H1 (cell line): Measurements from ENCODE around the gene TDRD5. TPM values are rescaled to one million over a fixed set of nuclear protein-coding genes. Genes with fewer than 3 reads are reported as not detected.

Experiments used
- CTCF ChIA-PET: fragments of 300-600 bp; sonication (Branson Sonifier 250); formaldehyde crosslinking; loops from one replicate; lab custom pipeline; 2021; ENCODE audit not compliant: partially characterized antibody; lab: Charles Lee
- POLR2A ChIA-PET: fragments of 300-600 bp; sonication (Branson Sonifier 250); formaldehyde crosslinking; loops from one replicate; lab custom pipeline; 2021; ENCODE audit warnings: inconsistent platforms; ENCODE audit not compliant: partially characterized antibody; lab: Charles Lee
- DNase-seq, 2 experiments: peaks; one replicate each; pipeline versions ENCODE4 v3.0.0 to v3.0.0-alpha.2; 2010 to 2022; ENCODE audit warnings: low spot score in 2 of 2, low read depth in 1 of 2, mixed read lengths in 1 of 2
- FAIRE-seq: peaks from 2 replicates; lab custom pipeline; 2011; peaks lifted over from hg19 to GRCh38; lab: Jason Lieb, UNC
- H2AFZ ChIP-seq: 2 replicates; pipeline ENCODE4 v1.8.1; 2012; ENCODE audit warnings: low read length, inconsistent platforms
- H2AK5ac ChIP-seq: 2 replicates; pipeline ENCODE4 v1.6.1; 2013; ENCODE audit warnings: low read depth, low read length
- H2BK120ac ChIP-seq: replicated peaks from 2 replicates; pipeline ENCODE3; 2013; ENCODE audit warnings: low read depth, low read length, inconsistent platforms
- H2BK12ac ChIP-seq: 2 replicates; pipeline ENCODE4 v1.6.1; 2013; ENCODE audit warnings: low read depth, low read length
- H2BK15ac ChIP-seq: 2 replicates; pipeline ENCODE4 v1.6.1; 2013; ENCODE audit warnings: low read length
- H2BK20ac ChIP-seq: 2 replicates; pipeline ENCODE4 v1.6.1; 2013; ENCODE audit warnings: low read length
- H2BK5ac ChIP-seq: 2 replicates; pipeline ENCODE4 v1.6.1; 2013; ENCODE audit warnings: low read depth, low read length
- H3K14ac ChIP-seq: 2 replicates; pipeline ENCODE4 v1.6.1; 2013; ENCODE audit warnings: inconsistent platforms; ENCODE audit not compliant: insufficient read length
- H3K18ac ChIP-seq: 2 replicates; pipeline ENCODE4 v1.6.1; 2013; ENCODE audit warnings: low read length; ENCODE audit errors: extremely low read depth
- H3K23ac ChIP-seq: 2 replicates; pipeline ENCODE4 v1.6.1; 2013; ENCODE audit warnings: inconsistent platforms; ENCODE audit not compliant: insufficient read length
- H3K23me2 ChIP-seq: 2 replicates; pipeline ENCODE4 v1.6.1; 2013; ENCODE audit warnings: low read depth, low read length
- H3K27ac ChIP-seq: 2 replicates; pipeline ENCODE4 v1.6.1; 2011; ENCODE audit warnings: low read depth, low read length, inconsistent platforms
- H3K27me3 ChIP-seq, 4 experiments: replicated peaks in 1 of 4; 1 replicate in 1 of 4; 2 replicates in 3 of 4; pipeline versions ENCODE4 v1.6.1 to v1.8.1; 2011 to 2013; ENCODE audit warnings: low read length in 3 of 4, mild to moderate bottlenecking in 3 of 4, inconsistent platforms in 2 of 4, mixed read lengths in 2 of 4, moderate library complexity in 1 of 4; ENCODE audit not compliant: control insufficient read depth in 3 of 4, insufficient read depth in 3 of 4; ENCODE audit errors: extremely low read depth in 1 of 4
- H3K36me3 ChIP-seq, 4 experiments: 2 replicates each; pipeline versions ENCODE4 v1.6.1 to v1.8.1; 2011 to 2013; ENCODE audit warnings: mild to moderate bottlenecking in 4 of 4, low read length in 3 of 4, moderate library complexity in 2 of 4, control low read depth in 1 of 4, inconsistent platforms in 1 of 4; ENCODE audit not compliant: insufficient read depth in 4 of 4, control insufficient read depth in 2 of 4
- H3K4ac ChIP-seq: replicated peaks from 2 replicates; pipeline ENCODE3; 2013; ENCODE audit warnings: low read length, low read depth, mixed read lengths, inconsistent platforms; ENCODE audit not compliant: insufficient read length
- H3K4me1 ChIP-seq, 4 experiments: replicated peaks in 1 of 4; 1 replicate in 1 of 4; 2 replicates in 3 of 4; pipeline versions ENCODE4 v1.6.1 to v1.8.1; 2011 to 2013; ENCODE audit warnings: low read length in 3 of 4, inconsistent platforms in 2 of 4, mixed read lengths in 1 of 4; ENCODE audit not compliant: insufficient read depth in 4 of 4, control insufficient read depth in 3 of 4
- H3K4me2 ChIP-seq, 2 experiments: 2 replicates each; pipeline versions ENCODE4 v1.6.1 to v1.8.1; 2011 to 2013; ENCODE audit warnings: low read depth in 2 of 2, low read length in 2 of 2, control low read depth in 1 of 2, inconsistent platforms in 1 of 2, mild to moderate bottlenecking in 1 of 2; ENCODE audit not compliant: insufficient read depth in 1 of 2
- H3K4me3 ChIP-seq, 4 experiments: fragments of 200-600, 300-600 bp in 1 of 4; sonication (generic), shearing (Covaris generic), sonication (Bioruptor Twin) in 1 of 4; 2 replicates each; pipeline versions ENCODE4 v1.5.1 to v1.8.1; 2011 to 2016; ENCODE audit warnings: low read length in 4 of 4, low read depth in 3 of 4, control low read depth in 2 of 4, inconsistent platforms in 2 of 4, mild to moderate bottlenecking in 2 of 4, mixed read lengths in 1 of 4, moderate library complexity in 1 of 4; ENCODE audit not compliant: insufficient read depth in 2 of 4; ENCODE audit errors: extremely low read depth in 1 of 4
- H3K56ac ChIP-seq: replicated peaks from 2 replicates; pipeline ENCODE3; 2013; ENCODE audit warnings: low read depth, mild to moderate bottlenecking, mixed read lengths, low read length, inconsistent platforms; ENCODE audit not compliant: insufficient read length
- H3K79me1 ChIP-seq: 2 replicates; pipeline ENCODE4 v1.6.1; 2013; ENCODE audit warnings: low read depth, low read length, control low read depth
- H3K79me2 ChIP-seq, 2 experiments: 2 replicates each; pipeline versions ENCODE4 v1.6.1 to v1.8.1; 2012 to 2013; ENCODE audit warnings: low read length in 2 of 2, mild to moderate bottlenecking in 2 of 2, inconsistent platforms in 1 of 2; ENCODE audit not compliant: insufficient read depth in 2 of 2, control insufficient read depth in 1 of 2
- H3K9ac ChIP-seq, 4 experiments: replicated peaks in 1 of 4; 1 replicate in 1 of 4; 2 replicates in 3 of 4; pipeline versions ENCODE4 v1.6.1 to v1.8.1; 2011 to 2013; ENCODE audit warnings: low read depth in 3 of 4, low read length in 3 of 4, control low read depth in 2 of 4, mild to moderate bottlenecking in 2 of 4, moderate library complexity in 2 of 4, inconsistent platforms in 1 of 4; ENCODE audit errors: extremely low read depth in 1 of 4
- H3K9me3 ChIP-seq, 2 experiments: 2 replicates each; pipeline versions ENCODE4 v1.6.1 to v1.8.1; 2012 to 2013; ENCODE audit warnings: mild to moderate bottlenecking in 2 of 2, moderate library complexity in 2 of 2, control low read depth in 1 of 2, inconsistent platforms in 1 of 2, low read depth in 1 of 2, low read length in 1 of 2, mixed read lengths in 1 of 2; ENCODE audit not compliant: insufficient read depth in 2 of 2
- H4K20me1 ChIP-seq, 2 experiments: replicated peaks in 1 of 2; 2 replicates each; pipeline versions ENCODE3 to v1.8.1; 2011 to 2013; ENCODE audit warnings: inconsistent platforms in 2 of 2, low read length in 2 of 2, mild to moderate bottlenecking in 1 of 2; ENCODE audit not compliant: insufficient read depth in 2 of 2, control insufficient read depth in 1 of 2
- H4K5ac ChIP-seq: 2 replicates; pipeline ENCODE4 v1.6.1; 2013; ENCODE audit warnings: low read length, low read depth, mixed read lengths, inconsistent platforms; ENCODE audit not compliant: insufficient read length
- H4K8ac ChIP-seq: 2 replicates; pipeline ENCODE4 v1.8.0; 2013; ENCODE audit warnings: mild to moderate bottlenecking, moderate library complexity, low read length, inconsistent platforms; ENCODE audit not compliant: insufficient read depth; ENCODE audit errors: extremely low read depth
- H4K91ac ChIP-seq: replicated peaks from 2 replicates; pipeline ENCODE3; 2013; ENCODE audit warnings: low read length, mixed read lengths, inconsistent platforms; ENCODE audit not compliant: insufficient read length
- CREB1 ChIP-seq: IDR thresholded peaks from 2 replicates; pipeline ENCODE4 v1.6.1; 2012; ENCODE audit warnings: inconsistent platforms
- NRF1 ChIP-seq: IDR thresholded peaks from 2 replicates; pipeline ENCODE4 v1.6.1; 2011; ENCODE audit warnings: mild to moderate bottlenecking, low read depth, low read length, improper control_type of control experiment
- SAP30 ChIP-seq: fragments of 300-600 bp; sonication (generic); IDR thresholded peaks from 2 replicates; pipeline ENCODE4 v1.7.1; 2012; ENCODE audit warnings: low read length, moderate library complexity, mild to moderate bottlenecking, inconsistent platforms; ENCODE audit not compliant: insufficient read depth, insufficient replicate concordance
- SP2 ChIP-seq: IDR thresholded peaks from 2 replicates; pipeline ENCODE4 v1.6.1; 2012; ENCODE audit warnings: mild to moderate bottlenecking, low read length, inconsistent platforms
- SP4 ChIP-seq: IDR thresholded peaks from 2 replicates; pipeline ENCODE4 v1.6.1; 2012; ENCODE audit warnings: low read length, inconsistent platforms
- WGBS, 2 experiments: shearing (Covaris generic) in 1 of 2; methylation state at CpG; one replicate each; pipeline versions ENCODE4 v1.1.6 to v1.1.7; 2013 to 2015; ENCODE audit warnings: low lambda C conversion rate in 2 of 2, mixed read lengths in 2 of 2, inconsistent platforms in 1 of 2, low coverage in 1 of 2, missing lambda C conversion rate in 1 of 2; ENCODE audit not compliant: insufficient replicate concordance in 2 of 2, insufficient coverage in 1 of 2, insufficient read length in 1 of 2; ENCODE audit errors: extremely low coverage in 1 of 2, missing lambda C conversion rate in 1 of 2; 5-methylcytosine and 5-hydroxymethylcytosine counted together
- polyA plus RNA-seq, 7 experiments: library from polyadenylated mRNA; depleted of rRNA in 3 of 7; stranded (reverse) in 5 of 7; unstranded in 2 of 7; fragments of >200 nt in 5 of 7; fragments of 200-250 nt in 2 of 7; gene quantifications; 1 replicate in 5 of 7; 2 replicates in 1 of 7; 4 replicates in 1 of 7; pipeline versions ENCODE4 v1.2.1 to v1.2.3, GENCODE V29; 2011 to 2013; ENCODE audit warnings: missing spikeins in 2 of 7, mixed read lengths in 2 of 7
- total RNA-seq: library from RNA; stranded (reverse); fragmentation: NEBNext Ultra II Directional; extraction: Animal tissue kit (Norgen Biotek cat#: 25700); gene quantifications from 2 replicates; pipeline ENCODE4 v1.2.1, GENCODE V29; 2021

Gene TDRD5
- total and polyA plus RNA-seq, 2 of the 8 experiments (the other 6 are each of a cell fraction or from before 2014, with no cell fraction given) = 0.53 to 1.4 TPM

DNA sequence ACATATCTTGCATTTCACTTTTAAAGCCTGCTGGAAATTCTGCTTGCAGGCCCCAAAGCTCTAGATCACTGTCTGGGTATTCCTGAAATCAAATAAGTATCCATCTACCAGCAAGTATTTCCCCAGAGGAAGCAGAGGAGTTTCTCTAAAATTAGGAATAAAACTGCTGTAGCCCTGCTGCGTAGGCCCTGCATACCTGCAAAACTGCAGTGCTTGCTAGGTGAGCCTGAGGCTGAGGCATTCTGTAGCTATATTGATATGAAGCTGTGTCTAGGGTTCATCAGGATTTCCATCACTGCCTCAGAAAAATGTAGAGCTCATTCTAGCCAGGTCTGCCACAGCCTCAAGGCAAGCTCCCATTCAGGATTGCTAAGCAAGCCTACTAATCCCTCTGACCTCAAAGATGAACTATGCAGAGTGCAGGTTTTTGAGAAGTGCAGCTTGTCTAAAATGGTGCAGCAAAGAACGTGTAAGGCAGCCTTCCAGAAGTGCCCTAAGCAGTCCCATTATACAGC, 44.6 kb upstream of the TDRD5 start:
- Histone ChIP-seq H3K4me1 (no peaks in the 10 kb centered on the region; a peak in 2 of 7 replicates), H4K5ac (no peak overlapping the region), H2BK20ac (no peak overlapping the region), H3K18ac (no peak overlapping the region), H3K27ac (no peak overlapping the region), H2BK12ac (no peak overlapping the region), H3K23me2 (no peaks in the 10 kb centered on the region), H4K20me1 (no peaks in the 10 kb centered on the region), H3K56ac (no peak overlapping the region), H3K4ac (no peak overlapping the region), H3K79me2 (no peaks in the 10 kb centered on the region), H3K4me3 (no peak overlapping the region), H4K91ac (no peak overlapping the region), H2AFZ (no peak overlapping the region), H4K8ac (no peak overlapping the region), H3K9ac (no peak overlapping the region), H3K9me3 (no peaks in the 10 kb centered on the region; a peak in 1 of 4 replicates), H3K79me1 (no peaks in the 10 kb centered on the region), H3K23ac (no peak overlapping the region), H3K14ac (no peak overlapping the region), H2AK5ac (no peak overlapping the region), H3K36me3 (no peaks in the 10 kb centered on the region), H2BK5ac (no peak overlapping the region), H3K27me3 (no peaks in the 10 kb centered on the region; a peak in 1 of 7 replicates), H2BK120ac (no peak overlapping the region), H2BK15ac (no peak overlapping the region), H3K4me2 (no peak overlapping the region)
- 81% methylated on average over 2 of the region's 2 CpGs; no CpG with 5 or more reads in 1 of the 2 experiments for WGBS, 2 experiments
- DNase-seq (no peak), FAIRE-seq (no peak)
- ChIA-PET POLR2A (no interaction called here), CTCF (interaction anchor here (0.6 to 2.5 kb wide), 3 partner anchors 39 to 104 kb away, joined by 3 to 6 read pairs (median 3); no protein-coding TSS in a partner anchor)
- TF ChIP-seq NRF1 (no peak), SP4 (no peak), SAP30 (no peak), SP2 (no peak), CREB1 (no peak)
